H9 (cell line): ENCODE results near the gene PDE1C. TPM values are rescaled to one million over a fixed set of nuclear protein-coding genes. Genes with fewer than 3 reads are reported as not detected.

Experiments
- DNase-seq: peaks from one replicate; pipeline ENCODE4 v3.0.0-alpha.2; 2017
- H2AFZ ChIP-seq: one replicate; pipeline ENCODE4 v1.6.1; 2013; ENCODE audit warnings: mild to moderate bottlenecking, low read length, control low read depth, moderate library complexity
- H2AK5ac ChIP-seq: 2 replicates; pipeline ENCODE4 v1.6.1; 2013; ENCODE audit warnings: low read length, control low read depth, mixed read lengths; ENCODE audit not compliant: insufficient read length
- H2BK120ac ChIP-seq: one replicate; pipeline ENCODE4 v1.6.1; 2013; ENCODE audit warnings: low read depth, mild to moderate bottlenecking, low read length, control low read depth, inconsistent platforms; ENCODE audit not compliant: poor library complexity, severe bottlenecking
- H2BK12ac ChIP-seq: 2 replicates; pipeline ENCODE4 v1.6.1; 2013; ENCODE audit warnings: low read length, control low read depth, mixed read lengths, low read depth; ENCODE audit not compliant: insufficient read length
- H2BK15ac ChIP-seq: 2 replicates; pipeline ENCODE4 v1.6.1; 2013; ENCODE audit warnings: low read depth, low read length, control low read depth
- H2BK20ac ChIP-seq: one replicate; pipeline ENCODE4 v1.6.1; 2013; ENCODE audit warnings: low read depth, mild to moderate bottlenecking, low read length, control low read depth, inconsistent platforms; ENCODE audit not compliant: poor library complexity, severe bottlenecking
- H2BK5ac ChIP-seq: 2 replicates; pipeline ENCODE4 v1.6.1; 2013; ENCODE audit warnings: low read length, control low read depth, mixed read lengths; ENCODE audit not compliant: insufficient read length
- H3K14ac ChIP-seq: 2 replicates; pipeline ENCODE4 v1.6.1; 2013; ENCODE audit warnings: low read length, control low read depth; ENCODE audit not compliant: insufficient read depth
- H3K18ac ChIP-seq: 2 replicates; pipeline ENCODE4 v1.6.1; 2013; ENCODE audit warnings: low read depth, mild to moderate bottlenecking, mixed read lengths, low read length, control low read depth; ENCODE audit not compliant: insufficient read length
- H3K23ac ChIP-seq: 2 replicates; pipeline ENCODE4 v1.6.1; 2013; ENCODE audit warnings: low read length, control low read depth, mixed read lengths, low read depth; ENCODE audit not compliant: insufficient read length
- H3K23me2 ChIP-seq: 2 replicates; pipeline ENCODE4 v1.6.1; 2013; ENCODE audit warnings: low read depth, mild to moderate bottlenecking, mixed read lengths, low read length, control low read depth; ENCODE audit not compliant: insufficient read length, poor library complexity, severe bottlenecking
- H3K27ac ChIP-seq: 2 replicates; pipeline ENCODE4 v1.5.1; 2013; ENCODE audit warnings: low read length, control low read depth, mixed read lengths, low read depth; ENCODE audit not compliant: insufficient read length
- H3K27me3 ChIP-seq: 2 replicates; pipeline ENCODE4 v1.6.1; 2013; ENCODE audit warnings: low read length, control low read depth, inconsistent platforms; ENCODE audit not compliant: insufficient read depth
- H3K4ac ChIP-seq: 2 replicates; pipeline ENCODE4 v1.6.1; 2013; ENCODE audit warnings: low read depth, mild to moderate bottlenecking, control low read depth, inconsistent platforms, low read length, moderate library complexity
- H3K4me1 ChIP-seq: 2 replicates; pipeline ENCODE4 v1.6.1; 2013; ENCODE audit warnings: low read length, control low read depth, inconsistent platforms; ENCODE audit not compliant: insufficient read depth
- H3K4me2 ChIP-seq: 2 replicates; pipeline ENCODE4 v1.6.1; 2013; ENCODE audit warnings: low read length, control low read depth, mixed read lengths; ENCODE audit not compliant: insufficient read length, insufficient read depth
- H3K56ac ChIP-seq: 2 replicates; pipeline ENCODE4 v1.6.1; 2013; ENCODE audit warnings: low read depth, mild to moderate bottlenecking, mixed read lengths, low read length, control low read depth; ENCODE audit not compliant: insufficient read length
- H3K79me1 ChIP-seq: 2 replicates; pipeline ENCODE4 v1.6.1; 2013; ENCODE audit warnings: low read depth, mild to moderate bottlenecking, moderate library complexity, low read length, control low read depth, inconsistent platforms; ENCODE audit not compliant: insufficient read depth, poor library complexity, severe bottlenecking
- H3K79me2 ChIP-seq: 2 replicates; pipeline ENCODE4 v1.6.1; 2013; ENCODE audit warnings: low read length, control low read depth, inconsistent platforms; ENCODE audit not compliant: insufficient read depth
- H3K9ac ChIP-seq: 2 replicates; pipeline ENCODE4 v1.6.1; 2013; ENCODE audit warnings: low read length, control low read depth, mixed read lengths; ENCODE audit not compliant: insufficient read length; ENCODE audit errors: extremely low read depth
- H3K9me3 ChIP-seq: one replicate; pipeline ENCODE4 v1.6.1; 2013; ENCODE audit warnings: low read depth, low read length, inconsistent platforms; ENCODE audit not compliant: control insufficient read depth
- H3T11ph ChIP-seq: one replicate; pipeline ENCODE4 v1.6.1; 2013; ENCODE audit warnings: mild to moderate bottlenecking, low read length, control low read depth, inconsistent platforms
- H4K20me1 ChIP-seq: one replicate; pipeline ENCODE4 v1.6.1; 2013; ENCODE audit not compliant: control insufficient read depth, insufficient read length, insufficient read depth
- H4K5ac ChIP-seq: 2 replicates; pipeline ENCODE4 v1.6.1; 2013; ENCODE audit warnings: low read depth, mild to moderate bottlenecking, mixed read lengths, low read length, control low read depth; ENCODE audit not compliant: insufficient read length
- H4K8ac ChIP-seq: replicated peaks from 2 replicates; pipeline ENCODE4 v1.6.1; 2013; ENCODE audit warnings: low read length, control low read depth, mixed read lengths, low read depth; ENCODE audit not compliant: insufficient read length
- H4K91ac ChIP-seq: 2 replicates; pipeline ENCODE4 v1.6.1; 2013; ENCODE audit warnings: low read depth, mild to moderate bottlenecking, moderate library complexity, mixed read lengths, low read length, control low read depth; ENCODE audit not compliant: insufficient read length
- H3K27ac Mint-ChIP-seq, 3 experiments: 2 replicates in 2 of 3; 3 replicates in 1 of 3; pipeline ENCODE4 v1.8.0; 2020 to 2021; ENCODE audit warnings: mixed read lengths in 3 of 3, mild to moderate bottlenecking in 1 of 3, moderate library complexity in 1 of 3
- H3K27me3 Mint-ChIP-seq: 2 replicates; pipeline ENCODE4 v1.8.0; 2021; ENCODE audit warnings: low read depth, mild to moderate bottlenecking, moderate library complexity, mixed read lengths
- H3K36me3 Mint-ChIP-seq, 3 experiments: 2 replicates in 2 of 3; 3 replicates in 1 of 3; pipeline ENCODE4 v1.8.0; 2020 to 2021; ENCODE audit warnings: low read depth in 3 of 3, mixed read lengths in 3 of 3; ENCODE audit not compliant: insufficient read depth in 1 of 3
- H3K4me1 Mint-ChIP-seq, 2 experiments: 2 replicates each; pipeline ENCODE4 v1.8.0; 2020; ENCODE audit warnings: mixed read lengths in 2 of 2
- H3K4me3 Mint-ChIP-seq, 2 experiments: 2 replicates in 1 of 2; 3 replicates in 1 of 2; pipeline ENCODE4 v1.8.0; 2020 to 2021; ENCODE audit warnings: mild to moderate bottlenecking in 2 of 2, mixed read lengths in 2 of 2, moderate library complexity in 1 of 2
- H3K9me3 Mint-ChIP-seq, 2 experiments: 2 replicates in 1 of 2; 3 replicates in 1 of 2; pipeline ENCODE4 v1.8.0; 2020; ENCODE audit warnings: mild to moderate bottlenecking in 2 of 2, mixed read lengths in 2 of 2, moderate library complexity in 1 of 2
- WGBS: extraction: QIAGEN DNeasy Blood & Tissue Kit; methylation state at CpG from one replicate; pipeline ENCODE4 v1.1.7; 2013; ENCODE audit warnings: missing lambda C conversion rate, low lambda C conversion rate, mixed read lengths; ENCODE audit not compliant: insufficient read length; ENCODE audit errors: extremely low coverage; 5-methylcytosine and 5-hydroxymethylcytosine counted together
- total RNA-seq: library from RNA; stranded (reverse); gene quantifications from 2 replicates; pipeline ENCODE4 v1.2.1, GENCODE V29; 2021
- TF ChIP-seq, protein P1 (sequence below): fragments of 200-600 bp; sonication (generic); conservative IDR thresholded peaks from 3 replicates; pipeline ENCODE4 v1.8.0; 2021; ENCODE audit warnings: antibody characterized with exemption, mild to moderate bottlenecking

Gene PDE1C
- total RNA-seq, 1 experiment from 2014 or later: 0.17 TPM

DNA sequence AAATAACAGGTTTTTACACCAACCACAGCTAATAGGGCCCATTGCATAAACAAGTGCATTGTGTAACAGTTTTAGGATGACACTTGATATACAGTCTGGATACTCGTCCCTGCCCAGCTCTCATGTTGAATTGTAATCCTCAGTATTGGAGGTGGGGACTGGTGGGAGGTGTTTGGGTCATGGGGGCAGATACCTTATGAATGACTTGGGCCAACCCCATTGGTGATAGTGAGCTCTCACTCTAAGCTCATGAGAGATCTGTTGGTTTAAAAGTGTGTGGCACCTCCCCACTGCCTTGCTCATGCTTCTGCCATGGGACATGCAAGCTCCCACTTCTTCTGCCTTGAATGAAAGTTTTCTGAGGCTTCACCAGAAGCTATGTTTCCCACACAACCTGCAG is 136.7 kb downstream of the PDE1C start:
- Histone ChIP-seq H3T11ph (no peak overlapping the region), H4K91ac (no peak overlapping the region), H3K79me2 (no peaks in the 10 kb centered on the region), H4K8ac (no peak overlapping the region), H2BK5ac (no peak overlapping the region), H3K23ac (no peak overlapping the region), H3K9ac (no peak overlapping the region), H2BK12ac (no peak overlapping the region), H2BK15ac (no peak overlapping the region), H4K20me1 (no peaks in the 10 kb centered on the region), H2BK120ac (no peak overlapping the region), H3K4me2 (no peak overlapping the region), H2AK5ac (no peak overlapping the region), H3K27me3 (no peaks in the 10 kb centered on the region), H3K18ac (no peak overlapping the region), H3K4me1 (no peaks in the 10 kb centered on the region), H3K14ac (no peak overlapping the region), H2AFZ (no peak overlapping the region), H2BK20ac (no peak overlapping the region), H4K5ac (no peak overlapping the region), H3K56ac (no peak overlapping the region), H3K27ac (no peak overlapping the region), H3K23me2 (no peaks in the 10 kb centered on the region), H3K4ac (no peak overlapping the region), H3K9me3 (no peaks in the 10 kb centered on the region), H3K79me1 (no peaks in the 10 kb centered on the region)
- H3K27me3 Mint-ChIP-seq: peaks cover 21% of the 10 kb centered on the region
- no peak overlapping the region for H3K27ac Mint-ChIP-seq
- peaks cover 0 to 9% of the 10 kb centered on the region in 2 experiments; a peak in 3 of 5 replicates for H3K9me3 Mint-ChIP-seq
- no peaks in the 10 kb centered on the region; a peak in 1 of 7 replicates for H3K36me3 Mint-ChIP-seq
- WGBS: no CpG with 5 or more reads among the region's 1 CpG
- H3K4me3 Mint-ChIP-seq: no peak overlapping the region
- no peak for DNase-seq
- peaks cover 3 to 16% of the 10 kb centered on the region in 2 experiments for H3K4me1 Mint-ChIP-seq
- TF ChIP-seq, protein P1, sequence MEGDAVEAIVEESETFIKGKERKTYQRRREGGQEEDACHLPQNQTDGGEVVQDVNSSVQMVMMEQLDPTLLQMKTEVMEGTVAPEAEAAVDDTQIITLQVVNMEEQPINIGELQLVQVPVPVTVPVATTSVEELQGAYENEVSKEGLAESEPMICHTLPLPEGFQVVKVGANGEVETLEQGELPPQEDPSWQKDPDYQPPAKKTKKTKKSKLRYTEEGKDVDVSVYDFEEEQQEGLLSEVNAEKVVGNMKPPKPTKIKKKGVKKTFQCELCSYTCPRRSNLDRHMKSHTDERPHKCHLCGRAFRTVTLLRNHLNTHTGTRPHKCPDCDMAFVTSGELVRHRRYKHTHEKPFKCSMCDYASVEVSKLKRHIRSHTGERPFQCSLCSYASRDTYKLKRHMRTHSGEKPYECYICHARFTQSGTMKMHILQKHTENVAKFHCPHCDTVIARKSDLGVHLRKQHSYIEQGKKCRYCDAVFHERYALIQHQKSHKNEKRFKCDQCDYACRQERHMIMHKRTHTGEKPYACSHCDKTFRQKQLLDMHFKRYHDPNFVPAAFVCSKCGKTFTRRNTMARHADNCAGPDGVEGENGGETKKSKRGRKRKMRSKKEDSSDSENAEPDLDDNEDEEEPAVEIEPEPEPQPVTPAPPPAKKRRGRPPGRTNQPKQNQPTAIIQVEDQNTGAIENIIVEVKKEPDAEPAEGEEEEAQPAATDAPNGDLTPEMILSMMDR: no peak
